ENCODE measurements around the gene ROR2. TPM values are rescaled to one million over a fixed set of nuclear protein-coding genes. Genes with fewer than 3 reads are reported as not detected.
"Not testable (repeated sequence)": the region's sequence is repeated elsewhere in the genome, so short reads cannot be mapped to it uniquely, and the experiment has no call there.

ROR2 gene
- total and polyA plus RNA-seq, 2 of the 8 experiments (the other 6 are each of a cell fraction or from before 2014, with no cell fraction given) = 2.7 to 4.3 TPM

DNA sequence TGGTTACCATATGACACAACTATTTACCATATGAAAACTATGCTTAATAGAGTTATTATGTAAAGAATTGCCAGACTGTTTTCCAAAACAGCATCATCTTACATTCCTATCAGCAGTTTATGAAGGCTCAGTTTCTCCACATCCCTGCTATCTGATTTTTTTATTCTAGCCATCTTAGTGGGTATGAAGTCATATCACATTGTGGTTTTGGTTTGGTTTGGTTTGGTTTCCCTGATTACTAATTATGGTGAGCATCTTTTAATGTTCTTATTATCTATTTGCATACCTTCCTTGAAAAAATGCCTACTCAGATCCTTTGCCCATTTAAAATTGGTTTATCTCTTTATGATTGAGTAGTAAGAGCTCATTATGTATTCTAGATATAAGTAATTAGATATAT lies 327.0 kb downstream of the ROR2 start (continued):
- TF ChIP-seq CTCF (IDR thresholded peaks at IDR 0.05; ENCODE audit: control extremely low read depth in 1 of 3, insufficient read depth in 1 of 3, low read depth in 1 of 3, low read length in 3 of 3) = no peak
- TF ChIP-seq POLR2A (IDR thresholded peaks at IDR 0.05; ENCODE audit: control extremely low read depth in 1 of 2, low read depth in 2 of 2, low read length in 2 of 2) = no peak
- TF ChIP-seq SUZ12 (IDR thresholded peaks at IDR 0.05; ENCODE audit: low read length) = no peak
- TF ChIP-seq CREB1 (IDR thresholded peaks at IDR 0.05) = no peak
- TF ChIP-seq JUND (IDR thresholded peaks at IDR 0.05; ENCODE audit: low read length) = no peak
- TF ChIP-seq POLR2AphosphoS5 (IDR thresholded peaks at IDR 0.05; ENCODE audit: low read depth, low read length) = no peak
- TF ChIP-seq PHF8 (conservative IDR thresholded peaks at IDR 0.05; ENCODE audit: low read depth, low read length) = no peak
- no peak for TF ChIP-seq SRF (IDR thresholded peaks at IDR 0.05; ENCODE audit: low read depth, low read length)
- no peak for TF ChIP-seq EGR1 (IDR thresholded peaks at IDR 0.05; ENCODE audit: borderline replicate concordance, low read depth, low read length)

- H3K4me2 ChIP-seq (ENCODE audit: insufficient read depth in 1 of 2, low read depth in 2 of 2, low read length in 2 of 2); H2AFZ ChIP-seq (ENCODE audit: low read length); H3K4me1 ChIP-seq (replicated peaks in 1 of 4; ENCODE audit: control insufficient read depth in 3 of 4, insufficient read depth in 4 of 4, low read length in 3 of 4); H3K9me3 ChIP-seq (ENCODE audit: insufficient read depth in 2 of 2, low read depth in 1 of 2, low read length in 1 of 2); H3K9ac ChIP-seq (replicated peaks in 1 of 4; ENCODE audit: extremely low read depth in 1 of 4, low read depth in 3 of 4, low read length in 3 of 4); H3K36me3 ChIP-seq (ENCODE audit: control insufficient read depth in 2 of 4, insufficient read depth in 4 of 4, low read length in 3 of 4); H3K4me3 ChIP-seq (ENCODE audit: extremely low read depth in 1 of 4, insufficient read depth in 2 of 4, low read depth in 3 of 4, low read length in 4 of 4); H3K4ac ChIP-seq (replicated peaks; ENCODE audit: insufficient read length, low read depth, low read length); POLR2A ChIA-PET (ENCODE audit: partially characterized antibody); H3K56ac ChIP-seq (replicated peaks; ENCODE audit: insufficient read length, low read depth, low read length); H4K5ac ChIP-seq (ENCODE audit: insufficient read length, low read depth, low read length); H3K79me1 ChIP-seq (ENCODE audit: low read depth, low read length); CTCF ChIA-PET (ENCODE audit: partially characterized antibody); H4K91ac ChIP-seq (replicated peaks; ENCODE audit: insufficient read length, low read length); H3K27me3 ChIP-seq (replicated peaks in 1 of 4; ENCODE audit: control insufficient read depth in 3 of 4, extremely low read depth in 1 of 4, insufficient read depth in 3 of 4, low read length in 3 of 4); H2BK20ac ChIP-seq (ENCODE audit: low read length); H2BK15ac ChIP-seq (ENCODE audit: low read length); H3K23me2 ChIP-seq (ENCODE audit: low read depth, low read length); H3K18ac ChIP-seq (ENCODE audit: extremely low read depth, low read length); H4K20me1 ChIP-seq (replicated peaks in 1 of 2; ENCODE audit: control insufficient read depth in 1 of 2, insufficient read depth in 2 of 2, low read length in 2 of 2); DNase-seq (ENCODE audit: low read depth in 1 of 2, low spot score in 2 of 2); H3K14ac ChIP-seq (ENCODE audit: insufficient read length); H2BK5ac ChIP-seq (ENCODE audit: low read depth, low read length); H2BK12ac ChIP-seq (ENCODE audit: low read depth, low read length); FAIRE-seq; H2BK120ac ChIP-seq (replicated peaks; ENCODE audit: low read depth, low read length); H2AK5ac ChIP-seq (ENCODE audit: low read depth, low read length); H4K8ac ChIP-seq (ENCODE audit: extremely low read depth, insufficient read depth, low read length); H3K23ac ChIP-seq (ENCODE audit: insufficient read length); H3K79me2 ChIP-seq (ENCODE audit: control insufficient read depth in 1 of 2, insufficient read depth in 2 of 2, low read length in 2 of 2); H3K27ac ChIP-seq (ENCODE audit: low read depth, low read length): not testable (repeated sequence)
- WGBS, 2 experiments (ENCODE audit: extremely low coverage in 1 of 2, insufficient coverage in 1 of 2, insufficient read length in 1 of 2, insufficient replicate concordance in 2 of 2, low coverage in 1 of 2, low lambda C conversion rate in 2 of 2, missing lambda C conversion rate in 1 of 2) = 99% methylated on average over 3 of the region's 3 CpGs; no CpG with 5 or more reads in 1 of the 2 experiments
Observed at GRCh38 chr9:91622121-91622520, 327.9 kb downstream of the ROR2 start.

Measured in H1 (cell line).